ENCODE data around the gene PPP2R2B. TPM values are rescaled to one million over a fixed set of nuclear protein-coding genes. Genes with fewer than 3 reads are reported as not detected.

The PPP2R2B gene
- total and polyA plus RNA-seq, 12 donors: 0.35 to 11.7 (median 4.7) TPM

GRCh38 chr5:146584750-146585149 is 293.8 kb downstream of the PPP2R2B start:
- Histone ChIP-seq H3K27ac (no peak overlapping the region), H3K4me1 (replicated peaks in 1 of 2) (no peaks in the 10 kb centered on the region), H3K4me3 (no peak overlapping the region), H3K27me3 (no peaks in the 10 kb centered on the region), H3K9me3 (replicated peaks in 1 of 3) (no peaks in the 10 kb centered on the region), H3K36me3 (replicated peaks in 1 of 2) (no peaks in the 10 kb centered on the region)
- DNase-seq: no peak
- WGBS, 4 donors: 78 to 85% (median 80%) methylated on average over 2 of the region's 2 CpGs
- intact Hi-C loops (cut with DNase I): no loop called here
- TF ChIP-seq POLR2A (IDR thresholded peaks at IDR 0.05): no peak
- TF ChIP-seq CTCF (IDR thresholded peaks at IDR 0.05): no peak

GRCh38 chr5:146582051-146582596 is 296.4 kb downstream of the PPP2R2B start:
- intact Hi-C loops (cut with DNase I): no loop called here

GRCh38 chr5:146580237-146580636 is 298.3 kb downstream of the PPP2R2B start:
- Histone ChIP-seq H3K4me3 (no peak overlapping the region), H3K9me3 (replicated peaks in 1 of 3) (no peaks in the 10 kb centered on the region), H3K27me3 (no peaks in the 10 kb centered on the region), H3K36me3 (replicated peaks in 1 of 2) (no peaks in the 10 kb centered on the region), H3K4me1 (replicated peaks in 1 of 2) (no peaks in the 10 kb centered on the region), H3K27ac (no peak overlapping the region)
- 66 to 79% (median 74%) methylated on average over 3 of the region's 3 CpGs for WGBS, 4 donors
- TF ChIP-seq POLR2A (IDR thresholded peaks at IDR 0.05): no peak
- no peak for TF ChIP-seq CTCF (IDR thresholded peaks at IDR 0.05)
- DNase-seq: no peak
- intact Hi-C loops (cut with DNase I): no loop called here

More at GRCh38 chr5:146582051-146582596, 296.4 kb downstream of the PPP2R2B start:
- H3K27me3 ChIP-seq: no peaks in the 10 kb centered on the region
- DNase-seq: no peak
- H3K9me3 ChIP-seq (replicated peaks in 1 of 3): no peaks in the 10 kb centered on the region
- TF ChIP-seq CTCF (IDR thresholded peaks at IDR 0.05) (no peak), POLR2A (IDR thresholded peaks at IDR 0.05) (no peak)
- H3K4me3 ChIP-seq: no peak overlapping the region
- no peaks in the 10 kb centered on the region for H3K36me3 ChIP-seq (replicated peaks in 1 of 2)
- no peaks in the 10 kb centered on the region for H3K4me1 ChIP-seq (replicated peaks in 1 of 2)
- no peak overlapping the region for H3K27ac ChIP-seq

GRCh38 chr5:146574713-146575112 is 303.8 kb downstream of the PPP2R2B start:
- Histone ChIP-seq H3K27ac (no peak overlapping the region), H3K4me1 (replicated peaks in 1 of 2) (no peaks in the 10 kb centered on the region), H3K9me3 (replicated peaks in 1 of 3) (no peaks in the 10 kb centered on the region), H3K27me3 (no peaks in the 10 kb centered on the region), H3K4me3 (no peak overlapping the region), H3K36me3 (replicated peaks in 1 of 2) (no peaks in the 10 kb centered on the region)
- 58 to 79% (median 71%) methylated on average over 1 of the region's 1 CpG for WGBS, 4 donors
- DNase-seq: no peak
- no peak for TF ChIP-seq POLR2A (IDR thresholded peaks at IDR 0.05)
- no peak for TF ChIP-seq CTCF (IDR thresholded peaks at IDR 0.05)
- intact Hi-C loops (cut with DNase I): no loop called here
